ENCODE measurements around the gene CD99.

- no peak for TF ChIP-seq CTCF (IDR thresholded peaks at IDR 0.05)
- no peak for TF ChIP-seq POLR2AphosphoS5 (IDR thresholded peaks at IDR 0.05)
These were observed 28.8 kb downstream of the CD99 start for GRCh38 chrX:2719774-2720447.
